Smooth muscle cell (in vitro differentiated cells): ENCODE data around the gene MIPEP. TPM values are rescaled to one million over a fixed set of nuclear protein-coding genes. Genes with fewer than 3 reads are reported as not detected.
"Not testable (repeated sequence)": the region's sequence is repeated elsewhere in the genome, so short reads cannot be mapped to it uniquely, and the experiment has no call there.

ENCODE experiments used
- DNase-seq: peaks from one replicate; lab custom pipeline; 2025; ENCODE audit not compliant: unreplicated experiment; lab: John Stamatoyannopoulos, UW
- H2AFZ ChIP-seq: fragments of 200-600 bp; sonication (generic); 2 replicates; pipeline ENCODE4 v1.6.0; 2016; ENCODE audit warnings: antibody characterized with exemption, low read depth, mild to moderate bottlenecking
- H3F3A ChIP-seq: fragments of 200-600 bp; sonication (generic); 2 replicates; pipeline ENCODE4 v1.6.0; 2017; ENCODE audit warnings: antibody characterized with exemption, low read depth
- H3K27ac ChIP-seq: fragments of 200-600 bp; sonication (generic); 2 replicates; pipeline ENCODE4 v1.5.1; 2016; ENCODE audit warnings: low read depth, mild to moderate bottlenecking
- H3K27me3 ChIP-seq: fragments of 200-600 bp; sonication (generic); 2 replicates; pipeline ENCODE4 v1.6.1; 2016; ENCODE audit warnings: low read depth, mild to moderate bottlenecking
- H3K36me3 ChIP-seq: fragments of 200-600 bp; sonication (generic); 2 replicates; pipeline ENCODE4 v1.5.1; 2016; ENCODE audit warnings: low read depth
- H3K4me1 ChIP-seq: fragments of 200-600 bp; sonication (generic); 2 replicates; pipeline ENCODE4 v1.5.1; 2016; ENCODE audit warnings: low read depth
- H3K4me2 ChIP-seq: fragments of 200-600 bp; sonication (generic); 2 replicates; pipeline ENCODE4 v1.6.0; 2016; ENCODE audit warnings: mild to moderate bottlenecking
- H3K4me3 ChIP-seq: fragments of 200-600 bp; sonication (generic); 2 replicates; pipeline ENCODE4 v1.5.1; 2016; ENCODE audit warnings: mild to moderate bottlenecking
- H3K79me2 ChIP-seq: fragments of 200-600 bp; sonication (generic); 2 replicates; pipeline ENCODE4 v1.6.0; 2016; ENCODE audit warnings: low read depth, mild to moderate bottlenecking
- H3K9ac ChIP-seq: fragments of 200-600 bp; sonication (generic); 2 replicates; pipeline ENCODE4 v1.6.0; 2016; ENCODE audit warnings: low read depth
- H3K9me3 ChIP-seq: fragments of 200-600 bp; sonication (generic); replicated peaks from 2 replicates; pipeline ENCODE4 v1.5.1; 2016; ENCODE audit warnings: low read depth
- H4K20me1 ChIP-seq: fragments of 200-600 bp; sonication (generic); 2 replicates; pipeline ENCODE4 v1.6.0; 2016; ENCODE audit warnings: low read depth
- CTCF ChIP-seq: fragments of 200-600 bp; sonication (generic); IDR thresholded peaks from 2 replicates; pipeline ENCODE4 v1.5.1; 2017; ENCODE audit warnings: borderline replicate concordance, mild to moderate bottlenecking, antibody characterized with exemption; ENCODE audit not compliant: insufficient read depth, poor library complexity, severe bottlenecking
- WGBS: methylation state at CpG from one replicate; pipeline ENCODE4 v1.1.7; 2016; ENCODE audit warnings: low lambda C conversion rate; 5-methylcytosine and 5-hydroxymethylcytosine counted together
- polyA plus RNA-seq: library from polyadenylated mRNA; unstranded; fragments of >200 nt; fragmentation: Nextera tagmentation; extraction: Ambion mirVana; gene quantifications from 2 replicates; pipeline ENCODE4 v1.2.1, GENCODE V29; 2016
- total RNA-seq: library from RNA; depleted of rRNA; stranded (reverse); fragments of >200 nt; gene quantifications from 2 replicates; pipeline ENCODE4 v1.2.3, GENCODE V29; 2014

The MIPEP gene
- total and polyA plus RNA-seq, 2 experiments from 2014 or later: 15.7 to 18.9 TPM

- TF ChIP-seq CTCF: no peak
- Histone ChIP-seq H3K4me3 (no peak overlapping the region), H3K4me2 (no peak overlapping the region), H3K36me3 (no peaks in the 10 kb centered on the region), H3K27me3 (no peaks in the 10 kb centered on the region), H3K4me1 (peaks cover 7% of the 10 kb centered on the region), H3K9ac (no peak overlapping the region), H3F3A (peaks cover 6% of the 10 kb centered on the region), H4K20me1 (no peaks in the 10 kb centered on the region), H2AFZ (no peak overlapping the region), H3K79me2 (peaks cover 20% of the 10 kb centered on the region), H3K27ac (no peak overlapping the region), H3K9me3 (no peaks in the 10 kb centered on the region)
- WGBS: 96% methylated on average over 4 of the region's 4 CpGs
- DNase-seq: no peak
These were observed 5.9 kb downstream of the MIPEP start for GRCh38 chr13:23883255-23883654.

GRCh38 chr13:23881402-23881800 is 7.8 kb downstream of the MIPEP start:
- not testable (repeated sequence) for DNase-seq, H3K9ac ChIP-seq, H2AFZ ChIP-seq, H3K27ac ChIP-seq, H3K36me3 ChIP-seq, H3K9me3 ChIP-seq, H3K79me2 ChIP-seq, H3F3A ChIP-seq, H3K4me1 ChIP-seq, H3K4me3 ChIP-seq, H3K27me3 ChIP-seq, H3K4me2 ChIP-seq, H4K20me1 ChIP-seq
- WGBS: 96% methylated on average over 8 of the region's 8 CpGs

- not testable (repeated sequence) for H4K20me1 ChIP-seq, H3K79me2 ChIP-seq, H3K4me2 ChIP-seq, H3K27me3 ChIP-seq, H3K9ac ChIP-seq, H3K4me3 ChIP-seq, H2AFZ ChIP-seq, H3K27ac ChIP-seq, H3F3A ChIP-seq, DNase-seq, H3K9me3 ChIP-seq, H3K36me3 ChIP-seq, H3K4me1 ChIP-seq
- 96% methylated on average over 17 of the region's 18 CpGs for WGBS
These were observed 8.5 kb downstream of the MIPEP start for GRCh38 chr13:23880493-23881401.

- Histone ChIP-seq H3K4me1 (no peaks in the 10 kb centered on the region), H3K27me3 (no peaks in the 10 kb centered on the region), H3K27ac (no peak overlapping the region), H3K36me3 (no peaks in the 10 kb centered on the region), H3K79me2 (no peaks in the 10 kb centered on the region), H2AFZ (no peak overlapping the region), H3K9me3 (no peaks in the 10 kb centered on the region), H3F3A (no peaks in the 10 kb centered on the region), H4K20me1 (no peaks in the 10 kb centered on the region), H3K4me3 (no peak overlapping the region), H3K4me2 (no peak overlapping the region), H3K9ac (no peak overlapping the region)
- no peak for TF ChIP-seq CTCF
- DNase-seq: no peak
- WGBS: 96% methylated on average over 4 of the region's 4 CpGs
These were observed 11.9 kb downstream of the MIPEP start for GRCh38 chr13:23877286-23877685.
